Lower leg skin (tissue), 3 donors: ENCODE results near the gene PVR.

Experiments
- CTCF ChIP-seq, 3 donors: fragments of 450-650 bp; IDR thresholded peaks; one replicate each; pipeline ENCODE4 v1.5.1; 2016; ENCODE audit warnings: antibody characterized with exemption in 3 of 3, mild to moderate bottlenecking in 3 of 3, moderate library complexity in 2 of 3
- POLR2A ChIP-seq, 2 donors: fragments of 450-650 bp; IDR thresholded peaks; one replicate each; pipeline ENCODE4 v1.6.1; 2016 to 2017; ENCODE audit warnings: antibody characterized with exemption in 2 of 2, mild to moderate bottlenecking in 1 of 2, moderate library complexity in 1 of 2

GRCh38 chr19:44661904-44662303, 18.2 kb downstream of the PVR start:
- TF ChIP-seq CTCF (IDR thresholded peaks at IDR 0.05) (no peak), POLR2A (IDR thresholded peaks at IDR 0.05) (no peak)
